HG03439 (cell line): ENCODE measurements around the gene SERPINE2.

ENCODE experiments used
- ATAC-seq: cut with Tn5 transposase; IDR thresholded peaks from one replicate; pipeline ENCODE4 v1.9.1; 2021; ENCODE audit warnings: mild to moderate bottlenecking, moderate library complexity; ENCODE audit not compliant: unreplicated experiment

Gene SERPINE2

DNA sequence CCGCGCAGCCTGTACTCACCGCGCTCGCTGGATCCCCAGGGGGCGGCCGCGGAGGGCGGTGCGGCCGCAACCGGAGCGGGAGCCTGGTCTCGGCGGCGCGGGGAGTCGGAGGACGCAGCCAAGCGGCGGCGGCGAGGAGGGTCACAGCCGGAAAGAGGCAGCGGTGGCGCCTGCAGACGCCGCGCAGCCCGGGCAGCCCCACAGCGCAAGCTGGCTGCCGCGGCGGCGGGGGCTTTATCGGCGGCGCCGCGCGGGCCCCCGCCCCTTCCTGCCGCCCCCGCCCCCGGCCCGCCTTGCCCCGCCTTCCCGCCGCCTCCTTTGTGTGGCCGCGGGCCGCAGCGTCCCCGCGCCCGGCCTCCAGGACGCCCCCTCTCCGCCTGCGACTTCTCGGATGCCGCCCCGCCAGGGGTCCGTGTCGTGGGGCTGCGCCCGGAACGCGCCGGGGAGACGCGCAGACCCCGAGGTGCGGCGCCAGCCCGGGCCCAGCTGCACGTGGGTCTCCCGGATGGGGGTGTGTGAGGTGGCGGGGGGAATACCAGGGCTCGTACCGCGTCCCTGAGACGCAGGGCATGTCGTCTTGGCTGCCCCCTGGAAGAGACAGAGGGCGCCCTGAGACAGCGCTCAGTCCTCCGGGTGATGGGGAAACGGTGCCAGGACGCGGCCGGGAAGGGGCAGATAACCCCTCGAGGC is at the start of gene SERPINE2:
Gene SERPINE2 (minus strand): TSS at position 207 of the 690 bp plus-strand sequence. CDS start 37,386 bp downstream, outside the sequence.
- ATAC-seq = peak; percentile 47

DNA sequence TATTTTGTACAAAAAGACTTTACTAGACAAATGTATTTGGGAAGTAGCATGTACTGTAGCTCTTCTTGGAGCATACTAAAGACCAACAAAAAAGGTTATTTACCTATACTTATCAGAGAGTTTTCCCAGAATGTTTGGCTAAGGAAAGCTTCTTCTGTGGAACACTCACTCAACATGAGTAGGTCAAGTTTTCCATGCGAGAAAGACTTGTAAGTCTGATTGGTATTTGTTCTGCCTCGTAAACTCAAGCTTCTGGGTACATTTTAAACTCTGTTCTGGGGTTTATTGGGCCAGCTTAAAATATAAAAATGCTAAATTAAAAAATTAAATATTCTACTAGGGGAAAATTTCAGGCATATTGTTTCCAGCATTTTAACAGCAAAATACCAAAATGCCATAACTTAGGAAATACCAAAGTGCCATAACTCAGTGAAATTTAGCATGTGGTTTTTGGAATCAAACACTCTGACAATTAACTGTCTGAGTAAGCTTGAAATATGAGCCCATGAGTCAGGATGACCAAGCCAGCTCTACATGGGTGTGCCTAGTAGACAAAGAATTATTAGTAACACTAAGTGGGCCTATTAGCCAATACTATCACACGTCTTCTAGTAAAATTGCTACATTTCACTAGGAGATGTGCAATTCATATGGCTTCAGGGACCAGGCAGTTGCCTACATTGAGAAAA is 47.3 kb upstream of the SERPINE2 start:
- no peak for ATAC-seq

- no peak for ATAC-seq
Measured at GRCh38 chr2:224085811-224086210, 46.7 kb upstream of the SERPINE2 start.

- ATAC-seq = no peak
Measured at GRCh38 chr2:224085246-224085645, 46.2 kb upstream of the SERPINE2 start.

GRCh38 chr2:224084266-224084892 is 45.3 kb upstream of the SERPINE2 start:
- ATAC-seq = no peak

DNA sequence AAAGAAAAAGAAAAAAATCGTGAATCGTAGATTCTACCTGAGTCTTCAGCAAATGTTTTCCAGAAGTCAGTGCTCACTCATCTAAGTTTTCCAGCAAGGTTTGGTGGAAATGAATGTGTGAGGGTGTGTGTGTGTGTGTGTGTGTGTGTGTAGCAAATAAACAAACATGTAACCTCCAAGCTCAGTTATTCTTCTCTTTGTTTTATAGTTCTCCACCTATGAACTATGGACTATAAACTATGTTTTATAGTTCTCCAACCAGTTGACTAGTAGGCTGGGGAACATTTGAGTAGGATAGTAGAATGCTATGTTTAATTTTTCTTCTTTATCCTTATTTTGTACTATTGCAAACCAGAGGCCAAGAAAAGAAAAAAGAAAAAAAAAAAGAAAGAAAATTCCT is 44.6 kb upstream of the SERPINE2 start:
- no peak for ATAC-seq

DNA sequence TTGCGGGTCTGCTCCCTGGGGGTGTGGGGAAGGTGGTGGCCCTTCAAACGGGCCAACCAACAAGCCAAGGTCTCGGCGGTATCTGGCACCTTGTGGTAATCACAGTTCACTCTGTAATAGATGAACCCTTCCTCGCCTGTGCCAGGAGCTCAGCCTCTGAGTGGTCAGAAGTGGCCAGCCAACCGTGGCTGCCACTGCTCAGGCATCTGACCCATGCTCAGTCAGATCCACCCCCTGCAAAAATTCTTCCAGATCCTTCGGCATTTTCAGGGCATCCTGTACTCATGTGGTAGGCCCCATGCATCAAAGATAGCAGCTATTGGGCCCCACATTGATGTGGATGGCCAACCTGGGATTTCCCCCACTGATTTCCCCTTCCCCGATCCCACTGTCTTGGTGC is 39.6 kb upstream of the SERPINE2 start:
- ATAC-seq = no peak

DNA sequence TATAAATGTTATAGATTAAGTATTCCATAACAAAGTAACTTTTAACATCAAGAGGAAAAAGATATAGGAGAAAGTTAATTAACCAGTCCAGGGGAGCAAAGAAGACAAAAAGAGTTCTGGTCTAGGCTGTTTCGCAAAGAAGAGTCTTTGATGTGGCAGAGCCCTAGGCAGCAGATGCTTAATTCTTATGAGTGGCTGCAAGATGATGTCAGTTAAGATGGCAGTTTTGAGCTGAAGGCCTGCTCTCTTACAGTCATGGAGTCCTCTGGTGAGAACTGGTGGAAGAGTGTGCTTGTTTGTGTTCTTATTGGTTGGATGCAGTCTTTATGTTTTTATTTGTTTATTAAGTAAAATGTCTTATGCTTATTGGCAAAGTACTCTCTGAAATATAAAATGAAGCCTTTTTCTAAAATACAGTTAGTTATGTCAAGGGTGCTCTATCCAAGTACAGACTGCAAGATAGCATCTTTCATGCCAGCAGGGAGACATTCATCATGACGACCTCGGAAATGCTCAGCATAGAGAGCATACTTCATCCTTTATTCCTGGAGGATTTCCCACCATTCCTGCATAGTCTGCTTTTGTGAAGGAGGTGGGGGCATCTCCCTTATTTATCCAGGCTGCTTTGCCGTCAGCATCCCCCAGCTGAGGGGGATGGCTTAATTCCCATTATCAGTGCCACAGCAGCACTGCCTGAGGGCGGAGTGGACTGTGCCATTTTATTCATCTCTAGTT is 38.9 kb upstream of the SERPINE2 start:
- no peak for ATAC-seq

- no peak for ATAC-seq
Measured at GRCh38 chr2:224075588-224075987, 36.5 kb upstream of the SERPINE2 start.

- ATAC-seq = no peak
Measured at GRCh38 chr2:224073676-224074075, 34.6 kb upstream of the SERPINE2 start.

- ATAC-seq = no peak
Measured at GRCh38 chr2:224072541-224073188, 33.6 kb upstream of the SERPINE2 start.

- no peak for ATAC-seq
Measured at GRCh38 chr2:224069172-224069571, 30.1 kb upstream of the SERPINE2 start.

DNA sequence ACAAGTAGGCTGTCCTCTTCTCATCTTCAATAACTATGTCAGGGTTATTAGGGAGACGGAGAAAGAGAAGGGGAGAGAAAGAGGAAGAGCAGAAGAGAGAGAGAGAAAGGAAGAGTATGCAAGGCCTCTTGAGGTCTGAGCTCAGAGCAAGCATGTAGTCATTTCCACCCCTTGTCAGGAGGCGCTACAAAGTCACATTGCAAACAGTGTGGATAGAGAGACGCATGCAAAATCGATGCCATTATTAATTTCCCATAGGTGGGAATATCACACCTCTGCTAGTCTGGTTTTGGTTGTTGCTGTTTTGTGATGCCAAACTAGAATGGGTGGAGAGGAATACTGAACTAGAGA is 24.2 kb upstream of the SERPINE2 start:
- no peak for ATAC-seq

- ATAC-seq = no peak
Measured at GRCh38 chr2:224062481-224063297, 23.6 kb upstream of the SERPINE2 start.

DNA sequence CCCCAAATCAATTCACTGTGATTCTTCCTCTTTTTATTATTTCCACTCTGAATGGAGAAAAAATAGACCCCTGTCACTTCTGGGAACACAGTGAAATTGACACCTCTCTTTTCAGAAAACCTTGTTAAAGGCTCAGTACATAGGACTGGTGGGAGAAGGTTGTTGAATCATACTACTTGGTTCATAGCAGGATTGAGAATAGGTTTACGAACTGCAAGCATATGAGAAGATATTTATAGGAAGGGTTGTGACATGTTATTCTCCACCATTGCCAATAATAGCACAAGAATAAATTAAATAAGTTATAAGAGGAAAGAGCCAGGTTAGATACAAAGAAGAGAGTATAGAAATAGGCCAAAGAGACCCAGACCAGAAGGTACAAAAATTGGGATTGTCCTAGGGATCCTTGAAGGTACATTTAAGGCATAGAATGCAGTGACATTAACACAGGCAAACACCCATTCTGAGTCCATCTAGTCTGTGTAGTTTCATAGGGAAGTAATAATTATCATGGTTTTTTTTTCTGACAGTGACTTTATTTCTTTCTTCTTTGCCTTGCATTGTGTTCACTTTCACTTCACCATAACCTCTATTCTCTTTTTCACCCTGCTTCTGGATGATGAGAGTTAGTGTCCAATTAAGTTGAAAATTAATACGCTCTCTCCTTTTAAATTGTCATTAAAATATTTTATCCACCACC is 21.8 kb upstream of the SERPINE2 start:
- no peak for ATAC-seq

- no peak for ATAC-seq
Measured at GRCh38 chr2:224059178-224059577, 20.1 kb upstream of the SERPINE2 start.

- no peak for ATAC-seq
Measured at GRCh38 chr2:224058048-224058775, 19.1 kb upstream of the SERPINE2 start.

DNA sequence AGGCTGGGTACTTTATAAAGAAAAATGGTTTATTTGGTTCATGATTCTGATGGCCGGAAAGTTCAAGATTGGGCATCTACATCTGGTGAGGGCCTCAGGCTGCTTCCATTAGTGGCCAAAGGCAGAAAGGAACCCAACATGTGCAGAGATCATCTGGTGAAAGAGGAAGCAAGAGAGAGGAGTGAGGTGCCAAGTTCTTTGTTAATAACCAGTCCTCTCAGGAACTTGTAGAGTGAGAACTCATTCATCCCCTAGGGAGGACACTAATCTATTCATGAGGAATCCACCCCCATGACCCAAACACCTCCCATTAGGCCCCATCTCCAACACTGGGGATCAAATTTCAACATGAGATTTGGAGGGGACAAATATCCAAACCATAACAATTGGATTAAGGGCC is 17.8 kb upstream of the SERPINE2 start:
- no peak for ATAC-seq

- ATAC-seq = no peak
Measured at GRCh38 chr2:224055101-224055500, 16.0 kb upstream of the SERPINE2 start.
